Renal pelvis (tissue), 4 donors: ENCODE results near the gene RABL3. TPM values are rescaled to one million over a fixed set of nuclear protein-coding genes. Genes with fewer than 3 reads are reported as not detected.
"Not testable (repeated sequence)": the region's sequence is repeated elsewhere in the genome, so short reads cannot be mapped to it uniquely, and the experiment has no call there.

Experiments
- DNase-seq: peaks from one replicate; pipeline ENCODE4 v3.0.0-alpha.2; 2013
- polyA plus RNA-seq, 3 donors: library from polyadenylated mRNA; unstranded; fragments of 120-200 nt; gene quantifications; one replicate each; pipeline ENCODE4 v1.2.1, GENCODE V29; 2013; ENCODE audit not compliant: insufficient read length in 3 of 3

RABL3 gene
- polyA plus RNA-seq, 3 donors = 22.5 to 29.8 (median 24.6) TPM

- no peak for DNase-seq
These were observed 54.2 kb downstream of the RABL3 start for GRCh38 chr3:120688121-120688520.

- no peak for DNase-seq
These were observed 56.9 kb downstream of the RABL3 start for GRCh38 chr3:120685411-120685810.

GRCh38 chr3:120684896-120685295 lies 57.4 kb downstream of the RABL3 start:
- no peak for DNase-seq

DNA sequence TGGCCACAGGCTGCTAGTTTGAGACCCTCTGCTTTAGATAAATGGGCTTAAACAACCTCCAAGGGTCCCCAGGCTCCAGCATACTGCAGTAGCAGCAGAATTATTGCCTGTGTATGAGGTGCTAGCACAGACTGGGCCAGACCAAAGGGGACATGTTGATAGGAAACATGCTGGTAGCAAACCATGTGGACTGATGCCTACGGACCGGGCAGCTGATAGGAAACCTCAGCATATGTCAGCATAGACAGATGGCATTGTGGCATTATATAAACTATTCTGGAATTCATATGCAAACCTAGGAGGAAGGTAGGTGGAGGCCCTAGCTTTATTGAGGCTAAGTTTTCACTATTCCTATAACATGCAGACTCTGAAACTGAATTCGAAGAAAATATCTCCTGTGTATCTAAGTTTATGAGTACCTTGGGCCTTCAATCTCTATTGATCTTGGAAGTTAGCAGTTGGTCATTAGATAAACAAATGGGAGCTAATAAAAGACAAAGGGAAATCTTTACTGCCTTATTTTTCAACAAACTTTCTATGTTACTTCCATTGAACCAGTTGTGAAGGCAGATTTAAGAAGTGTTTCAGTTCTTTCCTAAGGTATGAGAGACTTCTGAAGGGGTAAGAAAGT lies 58.5 kb downstream of the RABL3 start:
- DNase-seq = no peak

DNA sequence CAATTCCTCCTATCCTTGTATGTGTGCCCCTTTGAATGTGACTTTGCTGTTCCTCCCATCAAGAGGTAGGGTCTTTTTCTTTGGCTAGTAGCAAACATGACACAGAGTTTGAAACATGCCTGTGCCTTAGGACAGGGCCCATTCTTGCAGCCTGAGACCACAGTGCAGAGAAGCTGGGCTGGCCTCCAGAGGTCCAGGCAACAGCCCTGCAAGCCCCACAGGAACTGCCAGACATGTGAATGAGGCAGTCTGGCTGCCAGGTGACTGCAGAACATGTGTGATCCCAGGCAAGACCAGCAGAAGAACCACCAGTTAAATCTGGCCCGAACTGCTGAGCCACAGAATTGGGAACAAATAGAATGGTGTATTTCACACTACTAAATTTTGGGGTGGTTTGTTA lies 59.1 kb downstream of the RABL3 start:
- no peak for DNase-seq

DNA sequence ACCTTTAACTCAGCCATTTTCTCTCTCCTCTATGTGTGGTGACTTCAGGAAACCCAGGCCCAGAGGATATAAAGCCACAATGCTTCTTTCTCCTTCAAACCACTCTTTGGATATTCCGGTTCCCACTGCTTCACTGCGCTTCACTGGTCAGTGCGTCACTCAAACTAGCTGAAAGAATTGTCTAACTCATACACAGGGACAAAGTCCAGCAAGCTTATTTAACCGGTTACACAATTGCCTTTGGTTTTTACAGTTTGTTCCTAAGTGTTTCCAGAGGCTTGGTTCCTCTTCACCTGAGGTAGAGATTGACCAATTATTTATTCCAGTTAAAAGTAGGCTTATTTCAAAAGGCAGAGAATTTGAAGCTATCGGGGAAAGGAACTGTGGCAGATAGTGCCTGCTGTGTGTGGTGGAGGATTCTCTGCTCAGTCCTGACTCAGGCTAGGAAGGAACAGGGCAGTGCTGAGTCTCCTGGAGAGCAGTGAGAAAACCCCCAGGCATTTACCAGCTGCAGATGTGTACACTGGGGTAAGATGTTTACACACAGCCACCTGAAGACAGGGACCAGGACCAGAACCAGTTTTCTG lies 60.1 kb downstream of the RABL3 start, which contains the start of gene HGD:
Gene HGD, minus strand, starts transcription at position 145 of the 587 bp plus-strand sequence. Its CDS starts 128 bp downstream, at position 17.
- peak; percentile 60 for DNase-seq

DNA sequence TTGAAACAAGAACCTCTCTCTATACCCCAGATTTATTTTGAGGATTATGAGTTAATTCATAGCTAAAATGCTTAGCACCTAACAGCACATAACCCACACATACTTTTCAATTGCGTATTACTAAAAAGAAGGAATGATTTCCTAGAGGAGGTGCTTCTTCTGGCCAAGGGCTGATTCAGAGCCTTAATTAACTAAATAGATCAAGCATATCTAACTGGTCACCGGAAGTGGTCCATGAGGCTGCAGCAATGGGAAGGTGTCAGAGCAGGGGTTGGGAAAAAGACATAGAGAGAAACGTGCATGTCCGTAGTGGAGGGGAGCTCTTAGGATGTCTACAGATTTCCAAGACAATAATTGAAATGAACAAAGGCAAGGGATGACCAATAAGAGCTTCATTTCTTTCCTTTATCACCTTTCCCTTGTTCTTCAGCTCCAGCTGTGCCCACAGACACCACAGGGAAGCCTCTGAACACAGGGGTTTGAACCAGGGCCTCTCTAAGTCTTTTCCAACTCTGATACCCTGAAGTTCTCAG lies 60.7 kb downstream of the RABL3 start:
- no peak for DNase-seq

GRCh38 chr3:120681018-120681417 lies 61.3 kb downstream of the RABL3 start:
- no peak for DNase-seq

GRCh38 chr3:120680193-120680894 lies 62.0 kb downstream of the RABL3 start:
- DNase-seq = no peak

DNA sequence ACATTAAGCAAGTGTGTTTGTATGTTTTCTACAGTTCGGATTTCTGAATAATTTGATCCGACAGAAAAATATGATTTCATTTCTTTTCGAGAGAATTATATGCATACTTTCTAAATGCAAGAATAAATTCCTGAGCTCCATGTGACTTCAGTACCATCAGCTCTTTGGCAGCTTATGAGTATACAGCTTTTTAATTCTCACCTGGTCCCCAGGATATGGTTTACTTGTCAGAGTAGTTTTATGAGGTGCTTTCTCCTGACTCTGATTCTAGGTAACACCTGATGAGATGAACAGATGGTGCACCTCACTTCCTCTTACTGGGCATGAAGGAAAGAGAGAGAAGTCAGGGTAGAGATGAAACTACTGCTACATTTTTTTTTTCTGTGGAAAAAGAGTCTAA lies 63.3 kb downstream of the RABL3 start:
- DNase-seq = no peak

- DNase-seq = peak; percentile 72
These were observed 63.9 kb downstream of the RABL3 start for GRCh38 chr3:120678331-120678947.

DNA sequence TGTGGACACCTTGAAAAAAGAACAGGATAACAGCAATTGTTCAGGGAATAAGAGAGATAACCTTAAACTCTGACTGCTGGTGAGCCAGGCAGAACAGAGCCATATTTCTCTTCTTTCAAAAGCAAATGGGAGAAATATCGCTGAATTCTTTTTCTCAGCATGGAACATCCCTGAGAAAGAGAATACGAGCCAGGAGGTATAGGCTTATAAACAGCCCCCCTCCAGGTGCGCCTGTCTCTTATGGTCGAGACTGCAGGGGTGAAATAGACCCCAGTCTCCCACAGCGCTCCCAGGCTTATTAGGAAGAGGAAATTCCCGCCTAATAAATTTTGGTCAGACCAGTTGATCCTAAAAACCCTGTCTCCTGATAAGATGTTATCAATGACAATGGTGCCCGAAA lies 65.1 kb downstream of the RABL3 start:
- DNase-seq = not testable (repeated sequence)

DNA sequence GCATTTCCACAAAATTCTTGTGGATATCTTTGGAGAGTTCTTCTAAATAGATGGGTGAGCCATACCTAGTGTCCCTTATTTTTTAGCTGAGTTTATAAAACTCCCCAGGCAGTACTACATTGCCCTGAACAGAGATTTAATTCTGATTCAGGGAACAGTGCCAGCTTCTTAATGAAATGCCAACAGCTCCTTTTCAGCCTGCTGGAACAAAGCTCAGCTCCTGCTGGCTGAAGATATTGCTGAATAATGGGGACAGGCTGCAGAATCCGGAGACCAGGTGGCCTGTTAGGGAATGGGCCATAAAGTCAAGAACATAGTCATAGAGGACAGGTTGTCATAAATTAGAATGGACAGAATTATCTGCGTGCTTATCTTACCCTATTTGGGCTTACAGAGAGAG lies 69.2 kb downstream of the RABL3 start:
- DNase-seq = no peak

GRCh38 chr3:120670576-120670975 lies 71.7 kb downstream of the RABL3 start:
- DNase-seq = no peak

GRCh38 chr3:120664926-120665325 lies 77.4 kb downstream of the RABL3 start:
- no peak for DNase-seq

DNA sequence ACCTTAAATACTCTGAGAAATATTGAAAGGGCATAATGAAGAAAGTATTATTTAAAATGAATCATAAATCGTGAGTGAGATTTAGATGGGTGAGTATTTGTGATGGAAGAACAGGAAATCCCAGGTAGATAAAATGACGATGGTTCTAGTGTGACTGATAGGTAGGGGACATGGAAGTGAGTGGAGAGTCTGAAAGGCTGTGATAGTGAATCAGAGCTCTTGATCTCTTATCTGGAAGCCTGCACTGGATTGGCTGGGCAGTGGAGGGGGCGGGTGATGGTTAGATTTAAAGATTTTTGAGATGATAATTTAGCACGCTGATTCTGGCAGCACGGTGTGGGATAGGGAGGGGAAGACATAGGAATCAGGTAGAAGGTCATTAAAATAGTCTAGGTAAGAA lies 80.4 kb downstream of the RABL3 start:
- no peak for DNase-seq

DNA sequence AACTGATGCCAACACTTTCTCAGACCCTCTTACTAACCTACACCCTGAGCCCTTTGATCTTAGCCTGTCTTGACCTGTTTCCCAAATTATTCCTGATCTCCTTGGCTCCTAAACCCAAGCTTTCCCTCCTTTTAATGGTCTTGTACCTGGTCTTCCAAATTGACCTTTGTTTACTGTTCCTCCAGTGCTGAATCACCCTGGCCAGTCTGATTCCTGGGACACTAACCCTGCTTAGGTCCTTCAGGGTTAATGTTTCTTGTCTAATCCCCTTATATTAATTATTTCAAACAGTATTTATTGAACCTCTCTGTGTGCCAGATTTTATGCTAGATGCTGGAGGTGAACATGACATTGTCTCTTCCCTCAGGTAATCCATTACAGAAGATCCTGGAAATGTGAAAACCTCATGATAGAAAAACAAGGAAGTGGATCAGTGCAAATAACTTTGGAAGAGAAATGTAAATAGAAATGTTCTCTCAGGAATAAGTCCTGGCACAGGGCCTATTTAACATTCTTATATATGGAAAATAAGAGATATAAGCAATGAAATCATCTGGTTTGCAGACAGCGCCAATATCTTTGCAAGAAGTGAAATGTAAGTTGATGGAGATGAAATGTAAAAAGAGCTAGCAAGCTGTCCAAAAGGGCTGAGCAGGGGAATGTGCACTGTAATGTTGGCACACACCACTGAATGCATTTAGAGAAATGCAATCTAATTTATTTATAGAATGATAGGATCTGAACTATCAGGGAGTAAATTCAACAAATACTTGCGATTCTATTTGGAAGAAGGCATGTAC lies 81.0 kb downstream of the RABL3 start:
- no peak for DNase-seq

- DNase-seq = no peak
These were observed 82.5 kb downstream of the RABL3 start for GRCh38 chr3:120659834-120660233.

- DNase-seq = no peak
These were observed 83.0 kb downstream of the RABL3 start for GRCh38 chr3:120659285-120659684.

GRCh38 chr3:120652896-120653545 lies 89.3 kb downstream of the RABL3 start:
- no peak for DNase-seq

GRCh38 chr3:120652281-120652680 lies 90.0 kb downstream of the RABL3 start:
- no peak for DNase-seq
